Stimulated activated CD4-positive, alpha-beta T cell treated with anti-CD3 and anti-CD28 coated beads, Interleukin-2, amount 100 ng/mL, for 4 hours (primary cell): Measurements from ENCODE around the gene MUCL3.
"Not testable (repeated sequence)": the region's sequence is repeated elsewhere in the genome, so short reads cannot be mapped to it uniquely, and the experiment has no call there.

Source experiments
- DNase-seq: peaks from one replicate; pipeline ENCODE4 v3.0.0-alpha.2; 2020; ENCODE audit warnings: low read depth

Gene MUCL3

GRCh38 chr6:30939473-30939872, 1.3 kb upstream of the MUCL3 start:
- DNase-seq: no peak

GRCh38 chr6:30942338-30943060, 1.7 kb downstream of the MUCL3 start:
- DNase-seq: no peak

GRCh38 chr6:30944051-30944450, 3.3 kb downstream of the MUCL3 start:
- no peak for DNase-seq

- DNase-seq: no peak
Measured at GRCh38 chr6:30945281-30945680, 4.5 kb downstream of the MUCL3 start.

GRCh38 chr6:30947231-30947630, 6.5 kb downstream of the MUCL3 start:
- no peak for DNase-seq

GRCh38 chr6:30948811-30949210, 8.0 kb downstream of the MUCL3 start:
- DNase-seq: no peak

- no peak for DNase-seq
Measured at GRCh38 chr6:30951907-30952469, 11.2 kb downstream of the MUCL3 start.

GRCh38 chr6:30954631-30955366, 14.0 kb downstream of the MUCL3 start:
- no peak for DNase-seq

- DNase-seq: peak; percentile 59
Measured at GRCh38 chr6:30955367-30956042, 14.7 kb downstream of the MUCL3 start.

GRCh38 chr6:30957716-30958115, 16.9 kb downstream of the MUCL3 start:
- DNase-seq: no peak

GRCh38 chr6:30960907-30961673, 20.3 kb downstream of the MUCL3 start:
- DNase-seq: no peak

- DNase-seq: no peak
Measured at GRCh38 chr6:30962716-30963115, 21.9 kb downstream of the MUCL3 start.

- DNase-seq: no peak
Measured at GRCh38 chr6:30963641-30964040, 22.9 kb downstream of the MUCL3 start.

- no peak for DNase-seq
Measured at GRCh38 chr6:30964075-30964474, 23.3 kb downstream of the MUCL3 start.

- no peak for DNase-seq
Measured at GRCh38 chr6:30965140-30965601, 24.4 kb downstream of the MUCL3 start.

GRCh38 chr6:30966154-30966553, 25.4 kb downstream of the MUCL3 start:
- no peak for DNase-seq

GRCh38 chr6:30969171-30969570, 28.4 kb downstream of the MUCL3 start:
- not testable (repeated sequence) for DNase-seq

GRCh38 chr6:30970946-30971345, 30.2 kb downstream of the MUCL3 start:
- no peak for DNase-seq

- DNase-seq: no peak
Measured at GRCh38 chr6:30972816-30973215, 32.0 kb downstream of the MUCL3 start.

- no peak for DNase-seq
Measured at GRCh38 chr6:30974490-30975252, 33.9 kb downstream of the MUCL3 start.

GRCh38 chr6:30979141-30979540, 38.4 kb downstream of the MUCL3 start:
- no peak for DNase-seq
